Limb (tissue), 2 donors: ENCODE results near the gene CD209.
"Not testable (repeated sequence)": the region's sequence is repeated elsewhere in the genome, so short reads cannot be mapped to it uniquely, and the experiment has no call there.

Experiments
- DNase-seq, 2 donors: peaks; one replicate each; pipeline ENCODE4 v3.0.0-alpha.2; 2016; ENCODE audit errors: extremely low spot score in 2 of 2

The CD209 gene, protein sequence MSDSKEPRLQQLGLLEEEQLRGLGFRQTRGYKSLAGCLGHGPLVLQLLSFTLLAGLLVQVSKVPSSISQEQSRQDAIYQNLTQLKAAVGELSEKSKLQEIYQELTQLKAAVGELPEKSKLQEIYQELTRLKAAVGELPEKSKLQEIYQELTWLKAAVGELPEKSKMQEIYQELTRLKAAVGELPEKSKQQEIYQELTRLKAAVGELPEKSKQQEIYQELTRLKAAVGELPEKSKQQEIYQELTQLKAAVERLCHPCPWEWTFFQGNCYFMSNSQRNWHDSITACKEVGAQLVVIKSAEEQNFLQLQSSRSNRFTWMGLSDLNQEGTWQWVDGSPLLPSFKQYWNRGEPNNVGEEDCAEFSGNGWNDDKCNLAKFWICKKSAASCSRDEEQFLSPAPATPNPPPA

DNA sequence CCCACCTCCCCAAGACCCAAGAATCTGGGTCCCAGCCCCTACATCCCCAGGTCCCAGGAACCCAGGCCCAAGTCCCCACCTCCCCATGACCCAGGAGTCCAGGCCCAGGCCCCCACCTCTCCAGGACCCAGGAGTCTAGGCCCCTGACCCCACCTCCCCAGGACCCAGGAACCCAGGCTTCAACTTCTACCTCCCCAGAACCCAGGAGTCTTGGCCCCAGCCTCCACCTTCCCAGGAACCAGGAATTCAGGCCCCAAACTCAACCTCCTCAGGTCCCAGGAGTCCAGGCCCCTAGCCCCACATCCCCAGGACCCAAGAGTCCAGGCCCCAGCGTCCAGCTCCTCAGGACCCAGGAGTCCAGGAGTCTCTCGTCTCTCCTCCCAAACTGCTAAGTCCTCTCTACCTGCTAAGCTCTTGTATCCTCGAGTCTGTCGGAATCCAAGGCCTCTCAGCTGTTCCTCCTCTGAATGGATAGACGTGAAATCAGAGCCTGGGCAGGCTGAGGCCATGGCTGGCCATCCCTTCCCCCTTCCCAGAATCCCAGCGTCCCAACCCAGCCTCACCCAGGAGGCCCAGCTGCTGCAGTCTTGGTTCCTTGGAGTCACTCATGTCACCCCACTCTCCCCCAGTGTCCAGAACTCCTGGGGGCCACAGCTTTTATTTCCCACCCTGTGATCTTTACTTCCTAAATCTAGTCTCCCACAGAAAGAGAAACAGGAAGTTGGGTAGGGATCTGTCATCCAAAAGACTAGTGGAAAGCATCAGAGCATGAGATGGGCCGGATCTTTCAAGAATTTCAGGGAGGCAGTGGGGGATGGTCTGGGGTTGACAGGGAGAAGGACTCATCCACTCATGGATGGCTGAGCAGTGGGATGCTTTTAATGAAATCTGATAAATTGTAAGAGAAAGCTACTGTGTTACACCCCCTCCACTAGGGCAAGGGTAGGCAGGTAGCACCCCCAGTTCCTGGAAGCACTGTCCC lies at the start of gene CD209:
TSS of gene CD209 (minus strand) at position 632 of the 982 bp plus-strand sequence. CDS start at position 609, 23 bp downstream.
- no peak for DNase-seq

DNA sequence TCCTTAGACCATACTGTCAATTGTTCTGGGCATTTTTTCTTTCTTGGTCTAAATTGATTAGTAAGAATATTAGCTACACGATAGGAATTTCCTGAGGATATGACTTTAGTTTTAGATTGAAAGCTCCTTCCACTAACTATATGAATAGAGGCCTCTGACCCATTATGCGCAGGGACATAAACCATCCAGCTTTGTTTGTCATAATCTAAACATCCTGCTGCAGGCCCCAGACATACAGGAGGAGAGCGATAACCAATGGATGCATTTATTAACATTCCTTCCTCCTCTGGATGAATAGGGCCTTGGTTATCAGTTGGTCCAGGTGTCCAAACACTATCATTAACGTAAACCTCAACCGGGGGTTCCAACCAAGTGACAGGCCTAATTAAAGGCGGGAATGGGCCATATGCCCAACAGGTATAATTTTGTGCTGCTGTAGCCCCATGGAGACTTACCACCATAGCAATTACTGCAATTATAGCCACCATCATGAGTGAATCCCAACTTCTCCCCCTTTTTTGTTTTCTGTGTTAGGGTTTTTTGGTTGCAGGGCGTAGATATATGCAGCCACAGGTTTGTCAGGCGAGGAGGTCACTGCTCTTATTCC lies 48.3 kb upstream of the CD209 start:
- no peak for DNase-seq

DNA sequence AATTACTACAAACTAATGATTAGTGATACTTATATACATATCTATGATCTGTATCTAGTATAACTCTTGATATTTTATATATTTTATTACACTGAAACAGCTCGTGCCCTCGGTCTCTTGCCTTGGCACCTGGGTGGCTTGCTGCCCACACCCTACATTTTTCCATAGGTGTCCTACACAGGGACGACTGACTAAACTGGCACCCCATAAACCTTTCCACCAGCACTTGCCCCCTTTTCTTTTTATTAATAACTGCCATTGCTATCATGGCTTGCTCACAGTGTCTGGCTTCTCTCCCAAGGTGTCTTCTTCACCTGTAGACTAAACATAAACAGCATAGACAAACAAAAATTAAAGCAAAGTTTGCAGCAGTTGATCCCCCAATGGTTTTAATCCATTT lies 46.2 kb upstream of the CD209 start:
- no peak for DNase-seq

DNA sequence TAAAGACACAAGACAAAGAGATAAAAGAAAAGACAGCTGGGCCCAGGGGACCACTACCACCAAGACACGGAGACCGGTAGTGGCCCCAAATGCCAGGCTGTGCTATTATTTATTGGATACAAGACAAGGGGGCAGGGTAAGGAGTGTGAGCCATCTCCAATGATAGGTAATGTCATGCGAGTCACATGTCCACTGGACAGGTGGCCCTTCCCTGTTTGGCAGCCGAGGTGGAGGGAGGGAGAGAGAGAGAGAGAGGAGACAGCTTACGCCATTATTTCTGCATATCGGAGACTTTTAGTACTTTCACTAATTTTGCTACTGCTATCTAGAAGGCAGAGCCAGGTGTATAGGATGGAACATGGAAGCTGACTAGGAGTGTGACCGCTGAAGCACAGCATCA lies 45.4 kb upstream of the CD209 start:
- DNase-seq: not testable (repeated sequence)

DNA sequence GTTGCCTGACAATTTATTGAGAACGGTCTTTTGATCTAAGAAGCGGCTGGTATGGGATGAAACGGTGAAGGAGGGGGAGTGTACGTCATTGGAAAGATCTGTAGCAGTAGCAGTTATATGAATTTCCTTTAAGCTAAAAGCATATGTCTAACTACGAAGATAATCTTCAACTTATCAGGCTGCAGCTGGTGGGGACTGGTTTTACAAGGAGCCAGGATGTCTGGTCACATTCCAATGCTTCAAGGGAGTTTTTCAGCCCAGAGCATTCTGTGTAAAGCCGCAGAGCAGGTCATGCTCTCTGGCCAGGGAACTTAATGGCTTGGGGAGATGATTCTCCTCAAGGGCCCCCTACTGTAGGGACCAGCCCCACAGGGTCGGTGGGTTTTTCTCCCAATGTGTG lies 44.9 kb upstream of the CD209 start:
- no peak for DNase-seq

DNA sequence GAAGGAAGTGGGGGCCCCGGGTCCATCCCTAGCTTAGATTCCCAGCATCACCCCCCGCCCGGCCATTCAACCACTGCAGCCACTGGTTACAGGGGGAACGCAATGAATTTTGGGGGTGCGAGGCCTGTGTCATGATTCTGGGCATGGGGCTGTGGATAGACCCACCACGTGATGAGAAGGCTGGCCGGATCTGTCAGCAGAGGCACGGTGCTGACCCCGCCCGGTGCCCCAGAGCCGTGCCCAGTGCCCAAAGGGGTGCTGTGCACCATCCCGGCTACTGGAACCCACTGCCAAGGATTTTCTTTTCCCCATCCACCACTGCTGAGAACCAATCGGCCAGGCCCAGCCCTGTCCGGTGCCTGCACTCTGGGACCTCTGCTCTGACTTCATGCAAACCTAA lies 43.1 kb upstream of the CD209 start:
- DNase-seq: no peak

DNA sequence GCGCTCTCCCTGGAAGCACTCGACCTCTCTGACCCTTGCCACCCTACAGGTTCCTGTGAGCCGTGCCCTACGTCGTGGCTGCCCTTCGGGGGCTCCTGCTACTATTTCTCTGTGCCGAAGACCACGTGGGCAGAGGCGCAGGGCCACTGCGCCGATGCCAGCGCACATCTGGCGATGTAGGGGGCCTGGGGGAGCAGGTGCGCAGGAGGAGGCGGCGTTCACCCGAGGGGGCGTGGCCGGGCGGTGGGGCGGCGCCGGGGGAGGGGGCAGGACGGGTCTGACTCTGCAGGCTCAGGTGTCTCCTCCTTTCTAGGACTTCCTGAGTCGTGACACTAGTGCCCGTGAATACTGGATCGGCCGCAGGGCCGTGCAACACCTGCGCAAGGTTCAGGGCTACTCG lies 42.1 kb upstream of the CD209 start:
- DNase-seq: no peak

DNA sequence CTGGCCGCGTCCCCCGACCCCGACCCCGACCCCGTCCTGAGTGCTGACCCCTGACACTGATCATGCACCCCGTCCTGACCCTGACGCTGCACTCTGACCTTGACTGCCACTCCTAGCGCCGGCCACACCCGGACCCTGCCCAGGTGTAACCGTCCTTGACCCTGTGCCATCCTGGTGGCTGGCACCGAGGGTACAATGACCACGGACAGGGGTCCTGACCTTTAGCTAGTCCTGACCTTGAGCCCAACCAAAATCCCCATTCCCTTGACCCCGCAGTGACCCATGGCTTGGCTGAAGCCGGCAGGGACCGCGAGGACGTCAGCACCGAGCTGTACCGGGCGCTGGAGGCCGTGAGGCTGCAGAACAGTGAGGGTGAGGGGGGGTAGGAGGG lies 41.6 kb upstream of the CD209 start:
- DNase-seq: no peak

DNA sequence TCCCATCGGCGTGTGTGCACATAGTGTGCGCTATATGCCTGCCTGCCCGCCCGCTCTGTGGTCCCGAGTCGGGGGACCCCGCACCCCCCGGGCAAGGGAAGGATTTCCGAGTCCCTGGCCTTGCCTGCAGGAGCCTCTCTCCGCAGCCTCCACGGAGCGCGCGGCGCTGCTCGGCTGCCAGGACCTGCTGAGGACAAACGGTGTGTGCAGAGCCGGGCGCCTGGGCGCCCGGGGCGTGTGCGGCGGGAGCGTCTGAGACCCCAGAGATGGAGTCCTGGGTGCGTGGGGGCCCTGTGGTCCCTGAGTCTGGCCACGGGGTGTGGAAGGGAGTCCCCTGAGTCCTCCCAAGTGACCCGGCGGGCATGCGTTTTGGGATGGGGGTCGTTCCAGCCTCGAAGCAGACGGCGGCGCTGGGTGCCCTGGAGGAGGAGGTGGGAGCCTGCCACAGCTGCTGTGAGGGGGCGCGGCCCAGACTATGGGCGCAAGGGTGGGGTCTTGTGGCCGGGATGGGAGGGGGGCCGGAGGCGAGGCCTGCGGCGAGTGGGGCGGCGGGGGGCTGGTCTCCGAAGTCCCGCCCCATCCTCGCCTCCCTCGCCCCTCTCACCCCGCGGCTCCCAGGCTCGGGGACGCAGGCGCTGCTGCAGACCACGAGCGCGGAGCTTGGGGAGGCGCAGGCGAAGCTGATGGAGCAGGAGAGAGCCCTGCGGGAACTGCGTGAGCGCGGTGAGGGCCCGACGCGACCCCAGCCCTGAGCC lies 41.0 kb upstream of the CD209 start:
- no peak for DNase-seq

DNA sequence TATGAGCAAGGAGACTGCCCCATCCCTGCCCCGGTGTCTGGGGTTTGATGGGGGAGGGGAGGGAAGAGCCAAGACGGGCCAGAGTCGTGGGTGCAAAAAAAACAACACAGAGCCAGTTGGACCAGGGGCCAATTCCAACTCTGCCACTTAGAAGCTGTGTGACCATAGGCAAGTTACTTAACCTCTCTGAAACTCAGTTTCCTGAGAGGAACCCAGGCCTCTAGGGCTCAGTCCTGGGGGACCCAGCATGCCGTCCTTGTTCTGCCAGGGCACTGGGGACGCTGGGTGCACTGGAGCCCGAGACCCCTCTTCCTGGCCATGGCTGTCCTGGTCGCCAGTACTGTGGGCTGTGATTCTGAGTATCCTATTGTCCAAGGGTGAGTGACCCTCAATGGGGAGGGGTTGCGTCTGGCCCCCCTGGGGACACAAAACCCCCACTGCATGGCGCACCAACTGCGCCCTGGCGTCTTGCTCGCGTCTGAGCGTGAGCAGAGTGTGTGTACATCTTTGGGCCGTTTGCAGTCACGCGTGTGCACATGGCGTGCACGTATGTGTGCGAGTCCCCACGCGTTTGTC lies 40.4 kb upstream of the CD209 start:
- DNase-seq: no peak

DNA sequence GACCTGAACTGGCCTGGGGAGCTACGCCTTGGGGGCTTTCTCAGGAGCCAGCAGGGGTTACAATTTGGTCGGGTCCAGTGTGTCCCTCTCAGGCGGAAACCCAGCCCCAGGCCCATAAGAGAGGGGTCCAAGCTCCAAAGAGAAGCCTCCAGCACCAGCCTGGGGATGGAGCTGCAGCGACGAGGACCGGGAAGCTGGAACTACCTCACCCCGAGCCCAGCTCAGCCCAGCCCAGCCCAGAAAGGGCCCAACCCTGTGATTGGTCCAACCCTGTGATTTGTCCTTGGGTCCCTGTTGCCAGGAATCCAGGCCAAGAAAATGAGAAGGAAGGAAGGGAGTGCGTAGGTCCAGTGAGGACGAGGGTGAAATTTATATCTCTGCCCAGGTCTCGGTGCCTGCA lies 39.8 kb upstream of the CD209 start:
- DNase-seq: no peak

DNA sequence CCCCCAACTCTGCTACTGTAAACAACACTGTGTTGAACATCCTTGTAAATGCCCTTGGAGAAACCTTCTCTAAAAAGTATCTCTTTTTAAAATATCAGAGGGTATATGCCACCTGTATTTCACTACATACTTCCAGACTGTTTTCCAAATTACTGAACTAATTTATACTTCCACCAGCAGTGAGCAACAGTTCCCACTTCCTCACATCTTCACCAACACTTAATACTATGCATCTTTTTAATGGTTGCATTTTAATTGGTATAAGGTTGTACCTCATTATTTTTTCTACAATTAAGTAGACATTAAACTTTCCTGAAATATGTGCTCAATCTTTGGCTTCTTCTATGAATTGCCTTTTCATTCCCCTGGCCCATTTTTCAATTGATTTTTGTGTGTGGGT lies 37.5 kb upstream of the CD209 start:
- no peak for DNase-seq

DNA sequence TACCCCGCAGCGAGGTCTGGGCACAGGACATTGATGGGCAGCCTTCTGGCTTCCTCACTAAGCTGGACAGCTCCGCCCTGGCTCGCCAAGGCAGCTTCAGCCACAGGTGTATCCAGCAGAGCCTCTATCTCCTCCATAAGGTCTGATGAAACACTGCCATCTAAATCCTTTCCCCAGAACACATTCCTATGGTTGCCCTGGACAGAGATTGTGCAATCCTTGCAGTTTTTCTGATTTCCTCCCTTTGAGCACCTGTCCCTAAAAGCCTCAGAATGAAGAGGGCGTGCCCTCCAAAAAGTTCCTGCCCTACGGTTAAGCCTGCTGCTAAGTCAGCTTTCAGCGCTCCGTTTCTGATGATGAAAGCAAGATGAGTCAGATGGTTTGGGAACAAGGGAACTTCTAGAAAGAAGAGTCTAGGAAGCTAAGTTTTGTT lies 36.7 kb upstream of the CD209 start:
- no peak for DNase-seq

DNA sequence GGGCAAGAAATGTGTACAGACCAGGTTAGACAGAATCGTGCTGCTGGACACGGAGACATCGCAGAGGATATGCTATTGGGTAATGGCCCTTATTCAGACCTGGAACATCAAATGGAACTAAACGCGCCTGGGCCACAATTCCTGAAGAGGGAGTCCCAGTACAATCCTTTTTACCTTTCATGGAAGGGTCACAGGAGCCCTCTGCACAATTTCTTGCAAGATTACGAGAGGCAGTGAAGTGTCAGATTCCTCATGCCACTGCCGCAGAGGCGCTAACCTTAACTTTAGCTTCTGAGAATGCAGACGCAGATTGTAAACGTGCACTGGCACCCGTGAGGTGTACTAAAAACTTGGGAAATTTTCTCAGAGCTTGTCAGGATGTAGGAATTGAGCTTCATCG lies 33.8 kb upstream of the CD209 start:
- DNase-seq: no peak

DNA sequence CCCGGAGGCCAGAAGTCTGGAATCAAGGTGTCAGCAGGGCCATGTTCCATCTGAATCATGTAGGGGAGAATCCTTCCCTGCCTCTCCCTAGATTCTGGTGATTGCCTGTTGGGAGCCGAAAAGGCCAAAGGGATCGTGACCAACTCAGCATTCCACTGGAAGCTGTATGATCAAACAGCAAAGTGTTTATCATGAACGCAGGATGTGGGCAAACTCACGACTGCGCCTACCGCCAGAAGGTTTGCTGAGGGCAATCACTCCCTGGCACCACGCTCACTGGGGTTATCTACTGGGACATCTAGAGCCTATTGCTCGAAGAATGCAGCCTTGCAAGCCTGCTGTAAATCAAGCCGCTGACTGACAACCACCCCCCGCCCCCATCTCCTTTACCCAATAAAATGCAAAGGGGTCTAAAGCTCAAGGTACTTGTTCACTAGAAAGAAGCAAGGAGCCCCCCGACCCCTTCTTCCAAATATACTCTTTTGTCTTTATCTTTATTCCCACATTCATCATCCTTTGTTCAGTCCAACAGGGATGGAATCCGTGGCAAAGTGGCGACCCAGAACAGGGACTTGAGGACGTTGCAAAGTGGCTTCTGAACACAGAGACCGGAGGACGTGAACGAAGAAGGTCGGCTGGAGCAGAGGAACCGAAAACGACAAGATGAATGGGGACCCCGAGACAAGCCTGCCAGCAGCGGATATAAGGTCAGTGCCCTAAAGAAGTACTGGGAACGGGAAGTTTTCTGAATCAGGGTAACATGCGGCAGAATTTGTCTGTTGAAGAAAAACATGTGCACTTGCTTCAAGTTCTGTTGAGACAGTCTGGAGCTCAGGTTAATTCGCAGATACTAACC lies 32.5 kb upstream of the CD209 start:
- DNase-seq: no peak

DNA sequence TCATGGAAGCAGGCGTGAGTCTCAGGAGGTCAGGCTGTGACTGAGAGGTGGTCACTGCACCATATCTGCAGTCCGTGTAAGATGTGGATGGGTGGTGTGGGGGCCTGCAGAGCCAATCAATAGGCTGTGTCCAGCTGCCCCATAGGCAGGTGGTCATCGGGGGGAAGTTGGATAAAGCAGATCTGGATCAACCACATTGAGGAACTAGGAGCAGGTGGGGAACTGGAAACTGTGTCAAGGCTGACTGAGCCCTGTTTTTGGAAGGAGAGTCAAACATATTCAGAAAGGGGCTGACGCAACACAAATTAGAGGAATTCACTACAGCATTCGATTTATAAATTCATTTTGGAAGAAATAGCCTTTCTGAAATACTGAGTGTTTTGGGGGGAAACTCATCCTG lies 30.7 kb upstream of the CD209 start:
- DNase-seq: no peak

DNA sequence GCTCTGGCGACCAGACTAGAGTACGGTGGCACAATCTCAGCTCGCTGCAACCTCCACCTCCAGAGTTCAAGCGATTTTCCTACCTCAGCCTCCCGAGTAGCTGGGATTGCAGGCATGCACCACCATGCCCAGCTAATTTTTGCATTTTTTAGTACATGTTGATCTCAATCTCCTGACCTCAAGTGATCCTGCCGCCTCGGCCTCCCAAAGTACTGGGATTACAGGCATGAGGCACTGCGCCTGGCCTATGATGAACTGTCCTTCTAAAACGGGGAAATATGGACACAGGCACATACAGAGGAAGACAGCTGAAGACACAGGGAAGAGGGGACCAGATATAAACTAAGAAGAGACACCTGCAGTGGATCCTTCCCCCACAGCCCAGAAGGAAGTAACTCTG lies 28.4 kb upstream of the CD209 start:
- no peak for DNase-seq

DNA sequence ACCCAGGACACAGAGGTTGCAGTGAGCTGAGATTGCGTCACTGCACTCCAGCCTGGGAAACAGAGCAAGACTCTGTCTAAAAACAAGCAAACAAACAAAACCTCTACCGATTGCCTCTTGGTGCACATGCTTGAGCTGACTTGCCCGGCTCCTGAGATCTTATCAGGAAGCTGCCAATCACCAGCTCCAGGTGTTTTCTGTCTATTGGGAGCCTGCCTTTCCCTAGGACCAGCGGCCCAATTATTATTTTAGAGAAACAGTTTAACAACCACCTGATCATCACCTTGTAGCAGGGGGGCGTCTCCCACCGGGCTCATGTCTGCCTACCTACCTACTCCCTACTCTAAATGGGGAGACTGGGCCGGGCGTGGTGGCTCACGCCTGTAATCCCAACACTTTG lies 26.5 kb upstream of the CD209 start:
- no peak for DNase-seq

DNA sequence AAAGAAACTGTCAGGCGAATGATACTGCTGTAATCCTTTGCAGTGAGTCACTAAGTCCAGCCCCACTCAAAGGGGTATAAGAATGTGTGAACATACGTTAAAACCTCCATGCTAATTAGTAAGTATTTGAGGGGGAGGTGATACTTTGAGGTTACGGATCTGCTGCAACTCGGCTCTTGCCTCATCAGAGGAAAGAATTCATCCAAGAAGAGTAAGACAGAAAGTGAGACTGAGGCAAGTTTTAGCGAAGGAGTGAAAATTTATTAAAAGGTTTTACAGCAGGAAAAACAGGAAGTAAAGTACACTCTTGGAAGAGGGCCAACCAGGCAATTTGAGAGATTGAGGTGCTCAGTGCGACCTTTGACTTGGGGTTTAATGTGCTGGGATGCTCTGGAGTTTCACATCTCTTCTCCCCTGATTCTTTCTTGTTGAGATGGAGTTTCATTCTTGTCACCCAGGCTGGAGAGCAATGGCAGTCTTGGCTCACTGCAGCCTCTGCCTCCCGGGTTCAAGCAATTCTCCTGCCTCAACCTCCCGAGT lies 25.5 kb upstream of the CD209 start:
- DNase-seq: no peak

DNA sequence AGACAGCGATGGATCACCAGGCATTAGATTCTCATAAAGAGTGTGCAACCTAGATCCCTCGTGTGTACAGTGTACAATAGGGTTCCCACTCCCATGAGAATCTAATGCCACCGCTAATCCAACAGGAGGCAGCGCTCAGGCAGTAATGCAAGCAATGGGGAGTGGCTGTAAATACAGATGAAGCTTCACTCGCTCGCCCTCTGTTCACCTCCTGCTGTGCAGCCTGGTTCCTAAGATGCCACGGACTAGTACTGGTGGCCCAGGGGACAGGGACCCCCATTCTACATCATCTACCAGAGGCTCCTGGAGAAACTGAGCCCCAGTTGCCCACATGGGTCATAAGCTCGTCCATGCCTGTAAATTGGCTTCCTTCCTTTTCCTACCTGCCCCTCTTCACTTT lies 23.7 kb upstream of the CD209 start:
- no peak for DNase-seq
